Mesothelial cell of epicardium (in vitro differentiated cells): ENCODE measurements around the gene CARD10. TPM values are rescaled to one million over a fixed set of nuclear protein-coding genes. Genes with fewer than 3 reads are reported as not detected.

Source experiments
- DNase-seq, 2 experiments: peaks; one replicate each; pipeline ENCODE4 v3.0.0; 2021; ENCODE audit warnings: low spot score in 2 of 2; ENCODE audit not compliant: unreplicated experiment in 2 of 2
- H3K27ac Mint-ChIP-seq: 2 replicates; pipeline ENCODE4 v1.8.0; 2021; ENCODE audit warnings: mixed read lengths
- H3K27me3 Mint-ChIP-seq: 2 replicates; pipeline ENCODE4 v1.8.0; 2021; ENCODE audit warnings: low read depth, mixed read lengths
- H3K36me3 Mint-ChIP-seq: 2 replicates; pipeline ENCODE4 v1.8.0; 2021; ENCODE audit warnings: mixed read lengths
- H3K4me1 Mint-ChIP-seq: 2 replicates; pipeline ENCODE4 v1.8.0; 2021; ENCODE audit warnings: mixed read lengths
- H3K4me3 Mint-ChIP-seq: 2 replicates; pipeline ENCODE4 v1.8.0; 2021; ENCODE audit warnings: mild to moderate bottlenecking, moderate library complexity, mixed read lengths
- H3K9me3 Mint-ChIP-seq: 2 replicates; pipeline ENCODE4 v1.8.0; 2021; ENCODE audit warnings: mixed read lengths
- CTCF ChIP-seq: fragments of 200-600 bp; sonication (generic); IDR thresholded peaks from one replicate; pipeline ENCODE4 v1.5.0; 2021; ENCODE audit warnings: antibody characterized with exemption; ENCODE audit not compliant: unreplicated experiment
- total RNA-seq: library from RNA; stranded (reverse); gene quantifications from 3 replicates; pipeline ENCODE4 v1.2.1, GENCODE V29; 2021

Gene CARD10
- total RNA-seq, 1 donor from 2014 or later = 13.6 TPM

GRCh38 chr22:37502342-37503182 lies 16.7 kb downstream of the CARD10 start:
- H3K27ac Mint-ChIP-seq = peak overlapping the region; percentile 67
- H3K27me3 Mint-ChIP-seq = no peaks in the 10 kb centered on the region
- H3K36me3 Mint-ChIP-seq = peaks cover 7% of the 10 kb centered on the region
- no peak for TF ChIP-seq CTCF
- no peaks in the 10 kb centered on the region for H3K9me3 Mint-ChIP-seq
- H3K4me1 Mint-ChIP-seq = peaks cover 36% of the 10 kb centered on the region
- no peak for DNase-seq
- H3K4me3 Mint-ChIP-seq = no peak overlapping the region

DNA sequence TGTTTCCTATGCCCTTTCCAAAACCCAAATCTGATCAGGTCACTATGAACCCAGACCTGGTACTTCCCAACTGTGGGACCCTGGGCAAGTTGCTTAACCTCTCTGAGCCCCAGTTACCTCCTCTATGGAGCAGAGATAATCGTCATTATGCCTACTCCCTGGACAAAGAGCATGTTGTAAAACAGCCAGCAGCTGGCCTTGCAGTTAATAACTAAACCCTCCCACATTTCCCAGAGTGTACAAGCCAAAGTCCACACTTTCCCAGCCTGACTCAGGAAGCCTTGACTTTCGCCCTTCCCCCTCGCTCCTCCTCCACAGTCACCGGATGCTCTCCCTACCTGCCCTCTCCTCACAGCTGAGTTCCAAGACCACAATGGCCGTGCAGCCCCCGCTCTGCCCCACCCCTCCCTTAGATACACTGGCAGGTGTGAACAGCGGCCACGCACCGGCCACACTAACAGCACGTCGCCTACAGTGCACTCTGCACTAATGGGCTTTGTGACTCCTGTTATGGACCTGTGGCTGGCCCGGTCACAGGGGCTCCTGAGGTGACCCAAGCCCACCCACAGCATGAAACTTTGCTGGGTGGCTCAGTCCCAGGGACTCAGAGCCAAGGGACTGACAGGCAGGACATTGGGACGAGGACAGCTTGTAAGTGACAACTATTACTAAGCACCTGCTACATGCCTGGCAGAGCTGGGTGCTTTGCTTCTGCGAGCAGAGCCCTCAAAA lies 17.4 kb downstream of the CARD10 start:
- H3K9me3 Mint-ChIP-seq = no peaks in the 10 kb centered on the region
- peaks cover 7% of the 10 kb centered on the region for H3K36me3 Mint-ChIP-seq
- peak overlapping the region; percentile 67 for H3K27ac Mint-ChIP-seq
- peak overlapping the region; percentile 25 for H3K4me3 Mint-ChIP-seq
- no peak for TF ChIP-seq CTCF
- peaks cover 42% of the 10 kb centered on the region for H3K4me1 Mint-ChIP-seq
- DNase-seq = no peak
- no peaks in the 10 kb centered on the region for H3K27me3 Mint-ChIP-seq

DNA sequence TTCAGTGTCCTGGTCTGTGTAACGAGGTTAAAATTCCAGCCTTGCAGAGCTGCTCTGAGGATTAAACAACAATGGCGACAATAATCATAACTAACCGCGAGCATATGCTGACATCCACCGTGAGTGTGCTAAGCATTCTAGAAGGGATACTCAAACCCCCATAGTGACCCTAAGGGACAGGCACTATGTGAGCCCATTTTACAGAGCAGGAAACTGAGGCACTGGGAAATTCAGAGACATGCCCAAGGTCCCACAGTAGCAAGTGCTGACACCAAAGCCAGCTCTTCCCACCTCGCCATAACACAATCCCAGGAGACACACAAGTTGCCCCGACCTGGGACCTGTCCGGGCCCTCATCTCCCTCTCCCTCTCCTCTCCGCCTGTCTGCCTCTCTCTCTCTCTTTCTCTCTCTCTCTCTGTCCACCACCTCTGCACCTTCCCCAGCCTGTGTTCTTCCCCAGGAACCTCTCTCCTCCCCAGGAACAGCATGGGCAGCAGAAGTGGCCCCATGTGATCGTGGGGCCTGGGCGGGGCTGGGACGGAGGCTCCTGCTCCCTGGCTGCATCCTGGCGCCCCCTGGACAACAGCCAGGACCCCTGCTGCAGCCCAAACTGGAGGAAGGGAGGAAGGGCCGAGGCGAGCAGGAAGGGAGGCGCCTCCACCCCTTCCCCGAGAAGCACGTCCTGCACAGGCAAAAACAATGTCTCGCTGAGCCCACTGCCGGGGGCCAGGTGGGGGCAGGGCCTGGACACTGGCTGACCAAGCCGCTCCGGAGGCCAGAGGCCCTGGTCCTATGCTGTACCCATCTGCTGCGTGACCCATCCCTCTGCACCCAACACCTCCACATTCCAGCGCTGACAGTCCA lies 18.2 kb downstream of the CARD10 start:
- Mint-ChIP-seq H3K27me3 (no peaks in the 10 kb centered on the region), H3K9me3 (no peaks in the 10 kb centered on the region)
- TF ChIP-seq CTCF = no peak

DNA sequence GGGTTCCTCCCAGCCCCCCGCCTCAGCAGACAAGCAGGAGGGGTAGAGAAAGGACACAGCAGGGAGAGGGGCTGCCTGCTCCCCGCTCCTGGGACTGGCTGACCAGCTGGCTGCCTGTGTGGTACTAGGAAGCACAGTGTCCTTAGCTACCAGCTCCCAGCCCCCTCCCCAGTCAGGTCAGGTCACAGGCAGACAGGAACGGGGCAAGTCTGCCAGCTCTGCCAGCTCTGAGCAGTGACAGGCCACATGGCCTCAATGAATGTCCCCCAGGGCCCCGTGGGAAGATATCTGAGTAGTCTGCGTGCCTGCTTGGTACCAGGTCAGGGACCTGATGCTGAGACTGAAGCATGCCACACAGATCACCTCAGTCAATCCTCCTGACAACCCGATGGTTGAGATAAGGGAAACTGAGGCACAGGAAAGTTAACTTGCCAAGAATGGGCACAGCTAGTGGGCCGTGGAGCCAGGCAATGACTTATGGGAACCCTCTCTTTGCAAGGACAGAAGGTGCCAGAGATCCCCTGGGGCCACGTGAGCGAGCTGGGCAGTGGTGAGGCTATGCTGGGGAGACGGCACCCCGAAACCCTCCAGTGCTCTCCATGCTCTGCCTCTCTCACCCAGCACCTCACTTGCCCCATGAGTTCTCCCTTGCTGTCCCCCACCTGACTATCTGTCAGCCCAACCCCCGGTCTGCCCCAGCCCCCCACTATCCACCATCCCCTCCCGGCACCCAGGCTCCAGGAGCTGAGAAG lies 19.2 kb downstream of the CARD10 start:
- no peak overlapping the region for H3K27ac Mint-ChIP-seq

More for the DNA sequence above, 18.2 kb downstream of the CARD10 start:
- H3K4me3 Mint-ChIP-seq = peak overlapping the region; percentile 25
- peak overlapping the region; percentile 67 for H3K27ac Mint-ChIP-seq
- H3K36me3 Mint-ChIP-seq = peaks cover 7% of the 10 kb centered on the region
- DNase-seq = no peak
- peaks cover 45% of the 10 kb centered on the region for H3K4me1 Mint-ChIP-seq

More for the DNA sequence above, 19.2 kb downstream of the CARD10 start:
- H3K9me3 Mint-ChIP-seq = no peaks in the 10 kb centered on the region
- H3K36me3 Mint-ChIP-seq = peaks cover 9% of the 10 kb centered on the region
- H3K4me3 Mint-ChIP-seq = no peak overlapping the region
- peaks cover 45% of the 10 kb centered on the region for H3K4me1 Mint-ChIP-seq
- no peak for DNase-seq
- TF ChIP-seq CTCF = no peak
- H3K27me3 Mint-ChIP-seq = no peaks in the 10 kb centered on the region
